TTC549 (cell line): Measurements from ENCODE around the gene KIF19.

Experiments
- FAIRE-seq: peaks from 2 replicates; lab custom pipeline; 2012; peaks lifted over from hg19 to GRCh38; lab: Jason Lieb, UNC

The KIF19 gene

GRCh38 chr17:74342224-74342623, 16.2 kb downstream of the KIF19 start:
- FAIRE-seq, result no peak

GRCh38 chr17:74343121-74343520, 17.1 kb downstream of the KIF19 start:
- no peak for FAIRE-seq

- FAIRE-seq, result no peak
Observed at GRCh38 chr17:74343526-74344284, 17.7 kb downstream of the KIF19 start.

- no peak for FAIRE-seq
Observed at GRCh38 chr17:74344658-74345057, 18.6 kb downstream of the KIF19 start.

- FAIRE-seq, result no peak
Observed at GRCh38 chr17:74345433-74346241, 19.6 kb downstream of the KIF19 start.

- no peak for FAIRE-seq
Observed at GRCh38 chr17:74347646-74348045, 21.6 kb downstream of the KIF19 start.

GRCh38 chr17:74349120-74349519, 23.1 kb downstream of the KIF19 start:
- FAIRE-seq, result no peak

DNA sequence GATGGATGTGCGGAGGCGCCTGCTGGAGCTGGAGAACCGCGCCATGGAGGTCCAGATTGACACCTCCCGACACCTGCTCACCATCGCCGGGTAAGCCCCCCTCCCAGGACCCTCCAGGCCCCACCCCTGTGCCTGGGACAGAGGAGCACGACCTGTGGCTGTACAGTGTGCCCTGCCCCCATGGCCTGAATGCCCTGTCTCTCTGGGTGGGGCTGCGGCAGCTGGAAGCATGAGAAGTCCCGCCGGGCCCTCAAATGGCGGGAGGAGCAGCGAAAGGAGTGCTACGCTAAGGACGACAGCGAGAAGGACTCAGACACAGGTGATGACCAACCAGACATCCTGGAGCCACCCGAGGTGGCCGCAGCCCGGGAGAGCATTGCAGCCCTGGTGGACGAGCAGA, 24.5 kb downstream of the KIF19 start:
- no peak for FAIRE-seq

GRCh38 chr17:74351552-74352210, 25.7 kb downstream of the KIF19 start:
- no peak for FAIRE-seq

GRCh38 chr17:74353446-74354060, 27.5 kb downstream of the KIF19 start:
- FAIRE-seq, result no peak

DNA sequence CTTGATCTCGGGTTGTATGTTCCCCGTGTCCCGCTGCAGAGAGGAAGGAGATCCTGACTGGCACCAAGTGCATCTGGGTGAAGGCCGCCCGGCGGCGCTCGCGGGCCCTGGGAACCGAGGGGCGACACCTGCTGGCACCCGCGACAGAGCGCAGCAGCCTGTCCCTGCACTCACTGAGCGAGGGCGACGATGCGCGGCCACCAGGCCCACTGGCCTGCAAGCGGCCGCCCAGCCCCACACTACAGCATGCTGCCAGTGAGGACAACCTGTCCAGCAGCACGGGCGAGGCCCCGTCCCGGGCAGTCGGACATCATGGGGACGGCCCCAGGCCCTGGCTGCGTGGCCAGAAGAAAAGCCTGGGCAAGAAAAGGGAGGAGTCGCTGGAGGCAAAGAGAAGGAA, 28.1 kb downstream of the KIF19 start:
- no peak for FAIRE-seq

DNA sequence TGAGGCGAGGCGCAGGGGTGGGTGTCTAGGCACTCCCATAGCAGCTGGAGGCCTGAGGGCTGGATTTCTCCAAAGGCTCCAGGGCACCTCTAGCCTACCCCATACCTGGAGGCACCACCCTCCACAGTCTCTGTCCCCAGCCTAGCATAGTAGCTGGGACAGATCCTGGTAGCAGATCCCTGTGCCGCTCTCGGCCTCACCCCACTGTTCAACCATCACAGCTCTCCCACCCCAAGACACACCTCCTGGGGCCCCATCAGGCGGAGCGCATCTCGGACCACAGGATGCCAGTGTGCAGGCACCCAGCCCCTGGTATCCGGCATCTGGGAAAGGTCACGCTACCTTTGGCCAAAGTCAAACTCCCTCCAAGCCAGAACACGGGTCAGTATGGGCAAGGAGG, 28.5 kb downstream of the KIF19 start:
- no peak for FAIRE-seq

GRCh38 chr17:74355065-74355464, 29.0 kb downstream of the KIF19 start:
- no peak for FAIRE-seq

GRCh38 chr17:74356646-74357465, 30.8 kb downstream of the KIF19 start:
- FAIRE-seq, result no peak

- FAIRE-seq, result no peak
Observed at GRCh38 chr17:74357466-74357809, 31.4 kb downstream of the KIF19 start.

GRCh38 chr17:74358697-74359096, 32.7 kb downstream of the KIF19 start:
- no peak for FAIRE-seq

DNA sequence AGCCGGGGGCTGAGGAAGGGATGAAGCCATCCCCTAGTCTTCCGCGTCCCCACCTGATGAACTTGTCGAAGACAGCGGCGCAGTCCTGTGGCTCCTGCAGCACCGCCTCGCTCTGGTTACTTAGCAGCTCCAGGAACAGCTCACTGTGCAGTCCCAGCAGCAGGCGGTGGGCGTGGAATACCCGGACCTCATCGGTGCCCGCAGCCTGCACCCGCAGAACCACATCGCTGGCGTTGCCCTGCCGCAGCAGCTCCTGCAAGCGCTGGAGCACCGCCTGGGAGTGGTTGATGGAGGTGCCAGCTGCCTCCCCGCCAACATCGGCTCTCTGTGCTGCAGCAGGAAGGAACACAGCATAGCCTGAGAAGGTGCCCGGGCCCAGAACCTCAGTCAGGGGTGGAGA, 33.9 kb downstream of the KIF19 start:
- no peak for FAIRE-seq

- no peak for FAIRE-seq
Observed at GRCh38 chr17:74360899-74361229, 34.8 kb downstream of the KIF19 start.

DNA sequence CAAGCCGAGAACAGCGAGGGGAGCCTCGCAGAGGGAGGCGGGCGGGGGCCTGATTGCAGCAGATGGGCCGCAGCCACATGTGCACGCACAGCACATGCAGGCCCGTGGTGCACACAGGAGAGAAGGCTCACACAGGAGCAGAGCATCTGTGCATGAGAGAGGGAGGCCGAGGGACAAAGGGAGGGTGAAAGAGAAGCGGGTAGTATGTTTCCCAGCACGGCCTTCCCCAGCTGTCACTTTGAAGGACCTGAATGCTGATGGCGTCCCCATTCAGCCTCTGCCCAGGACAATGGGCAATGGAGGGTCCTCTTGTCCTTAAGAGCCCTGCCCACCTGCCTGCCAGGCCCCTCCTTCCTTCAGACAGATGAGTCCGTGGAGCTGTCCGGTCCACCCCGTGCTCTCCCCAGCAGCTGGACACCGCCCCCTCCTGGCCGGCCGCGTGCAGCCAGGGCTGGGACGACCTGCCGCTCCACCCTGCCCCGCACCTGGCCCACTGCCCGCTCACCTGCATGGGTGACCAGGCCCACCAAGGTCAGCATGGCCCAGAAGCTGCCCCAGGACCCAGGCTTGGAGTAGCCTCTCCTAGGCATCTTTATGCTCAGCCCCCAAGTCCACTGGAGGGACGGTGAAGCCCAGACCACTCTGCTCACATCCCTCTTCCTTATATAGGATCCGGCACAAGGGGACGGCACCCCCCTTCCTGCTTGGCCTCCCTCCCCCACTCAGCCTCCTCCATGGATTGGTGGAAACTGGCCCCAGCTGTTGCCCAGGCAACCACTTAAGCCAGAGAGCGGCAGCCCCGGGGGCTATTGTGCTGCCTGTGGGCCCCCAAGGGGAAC, 35.4 kb downstream of the KIF19 start, which contains the start of gene BTBD17:
TSS of gene BTBD17 (minus strand) at position 639 of the 839 bp plus-strand sequence. CDS start at position 590, 49 bp downstream.
- no peak for FAIRE-seq

- no peak for FAIRE-seq
Observed at GRCh38 chr17:74362069-74362405, 36.0 kb downstream of the KIF19 start.
